Skeletal muscle satellite cell (primary cell): ENCODE results near the gene LPCAT2.

Source experiments
- H3K27me3 ChIP-seq: 2 replicates; pipeline ENCODE4 v1.7.0; 2013; ENCODE audit warnings: low read length; ENCODE audit not compliant: control insufficient read depth, insufficient read depth
- H3K36me3 ChIP-seq: 2 replicates; pipeline ENCODE4 v1.7.0; 2013; ENCODE audit warnings: mild to moderate bottlenecking, control low read depth, low read length; ENCODE audit not compliant: insufficient read depth
- H3K4me1 ChIP-seq: 2 replicates; pipeline ENCODE4 v1.7.0; 2013; ENCODE audit warnings: low read length; ENCODE audit not compliant: control insufficient read depth, insufficient read depth
- H3K4me2 ChIP-seq: 2 replicates; pipeline ENCODE4 v1.7.0; 2013; ENCODE audit warnings: mild to moderate bottlenecking, low read length
- H3K4me3 ChIP-seq: 2 replicates; pipeline ENCODE4 v1.7.0; 2013; ENCODE audit warnings: low read length
- H3K9ac ChIP-seq: 2 replicates; pipeline ENCODE4 v1.7.0; 2013; ENCODE audit warnings: mild to moderate bottlenecking, low read depth, low read length, moderate library complexity
- H3K9me3 ChIP-seq: replicated peaks from 2 replicates; pipeline ENCODE4 v1.7.0; 2013; ENCODE audit warnings: mild to moderate bottlenecking, control low read depth, low read length

Gene LPCAT2

GRCh38 chr16:55622930-55623561 is 114.2 kb downstream of the LPCAT2 start:
- Histone ChIP-seq H3K4me2 (no peak overlapping the region), H3K36me3 (no peaks in the 10 kb centered on the region), H3K9ac (no peak overlapping the region), H3K4me3 (no peak overlapping the region), H3K4me1 (no peaks in the 10 kb centered on the region), H3K9me3 (no peaks in the 10 kb centered on the region), H3K27me3 (peaks cover 9% of the 10 kb centered on the region)

GRCh38 chr16:55623640-55624039 is 114.8 kb downstream of the LPCAT2 start:
- Histone ChIP-seq H3K4me2 (no peak overlapping the region), H3K9ac (no peak overlapping the region), H3K36me3 (no peaks in the 10 kb centered on the region), H3K4me1 (no peaks in the 10 kb centered on the region), H3K4me3 (no peak overlapping the region), H3K27me3 (peaks cover 9% of the 10 kb centered on the region), H3K9me3 (no peaks in the 10 kb centered on the region)

- Histone ChIP-seq H3K9ac (no peak overlapping the region), H3K27me3 (peaks cover 10% of the 10 kb centered on the region), H3K4me3 (no peak overlapping the region), H3K4me1 (no peaks in the 10 kb centered on the region), H3K4me2 (no peak overlapping the region), H3K9me3 (no peaks in the 10 kb centered on the region), H3K36me3 (no peaks in the 10 kb centered on the region)
Measured at GRCh38 chr16:55624696-55625095, 115.8 kb downstream of the LPCAT2 start.

GRCh38 chr16:55625843-55626242 is 117.0 kb downstream of the LPCAT2 start:
- no peak overlapping the region for H3K4me2 ChIP-seq
- H3K27me3 ChIP-seq, result peaks cover 13% of the 10 kb centered on the region
- H3K9ac ChIP-seq, result no peak overlapping the region
- no peaks in the 10 kb centered on the region for H3K9me3 ChIP-seq
- H3K4me3 ChIP-seq, result no peak overlapping the region
- H3K4me1 ChIP-seq, result no peaks in the 10 kb centered on the region
- no peaks in the 10 kb centered on the region for H3K36me3 ChIP-seq

GRCh38 chr16:55628306-55628968 is 119.6 kb downstream of the LPCAT2 start:
- H3K4me3 ChIP-seq, result no peak overlapping the region
- no peaks in the 10 kb centered on the region for H3K4me1 ChIP-seq
- peaks cover 8% of the 10 kb centered on the region for H3K27me3 ChIP-seq
- no peaks in the 10 kb centered on the region for H3K36me3 ChIP-seq
- no peaks in the 10 kb centered on the region for H3K9me3 ChIP-seq
- no peak overlapping the region for H3K9ac ChIP-seq
- no peak overlapping the region for H3K4me2 ChIP-seq

GRCh38 chr16:55630774-55631173 is 121.9 kb downstream of the LPCAT2 start:
- Histone ChIP-seq H3K9ac (no peak overlapping the region), H3K4me3 (no peak overlapping the region), H3K9me3 (no peaks in the 10 kb centered on the region), H3K27me3 (peaks cover 8% of the 10 kb centered on the region), H3K4me2 (no peak overlapping the region), H3K36me3 (no peaks in the 10 kb centered on the region), H3K4me1 (no peaks in the 10 kb centered on the region)

GRCh38 chr16:55632259-55632658 is 123.4 kb downstream of the LPCAT2 start:
- H3K27me3 ChIP-seq, result peaks cover 8% of the 10 kb centered on the region
- H3K4me2 ChIP-seq, result no peak overlapping the region
- no peak overlapping the region for H3K9ac ChIP-seq
- H3K4me3 ChIP-seq, result no peak overlapping the region
- H3K4me1 ChIP-seq, result no peaks in the 10 kb centered on the region
- H3K9me3 ChIP-seq, result no peaks in the 10 kb centered on the region
- H3K36me3 ChIP-seq, result no peaks in the 10 kb centered on the region

GRCh38 chr16:55634193-55634592 is 125.3 kb downstream of the LPCAT2 start:
- no peak overlapping the region for H3K4me2 ChIP-seq
- H3K9ac ChIP-seq, result no peak overlapping the region
- H3K36me3 ChIP-seq, result no peaks in the 10 kb centered on the region
- H3K4me1 ChIP-seq, result no peaks in the 10 kb centered on the region
- no peaks in the 10 kb centered on the region for H3K9me3 ChIP-seq
- H3K4me3 ChIP-seq, result no peak overlapping the region
- H3K27me3 ChIP-seq, result peaks cover 17% of the 10 kb centered on the region
